AG09309 (cell line): ENCODE results near the gene ZRANB2.

Experiments used
- DNase-seq: peaks from one replicate; pipeline ENCODE4 v3.0.0-alpha.2; 2010; ENCODE audit warnings: low read depth
- H3K4me3 ChIP-seq: 2 replicates; pipeline ENCODE4 v1.5.1; 2011; ENCODE audit warnings: mild to moderate bottlenecking, low read depth, low read length, moderate library complexity; ENCODE audit not compliant: control insufficient read depth
- CTCF ChIP-seq: IDR thresholded peaks from 2 replicates; pipeline ENCODE4 v1.5.1; 2011; ENCODE audit warnings: mild to moderate bottlenecking, low read depth, low read length, inconsistent platforms; ENCODE audit not compliant: insufficient read depth, control insufficient read depth; ENCODE audit errors: missing control alignments

Gene ZRANB2

GRCh38 chr1:71049951-71050598, 30.8 kb downstream of the ZRANB2 start:
- DNase-seq, result no peak
- no peak overlapping the region for H3K4me3 ChIP-seq
- peak; percentile 65 for TF ChIP-seq CTCF

DNA sequence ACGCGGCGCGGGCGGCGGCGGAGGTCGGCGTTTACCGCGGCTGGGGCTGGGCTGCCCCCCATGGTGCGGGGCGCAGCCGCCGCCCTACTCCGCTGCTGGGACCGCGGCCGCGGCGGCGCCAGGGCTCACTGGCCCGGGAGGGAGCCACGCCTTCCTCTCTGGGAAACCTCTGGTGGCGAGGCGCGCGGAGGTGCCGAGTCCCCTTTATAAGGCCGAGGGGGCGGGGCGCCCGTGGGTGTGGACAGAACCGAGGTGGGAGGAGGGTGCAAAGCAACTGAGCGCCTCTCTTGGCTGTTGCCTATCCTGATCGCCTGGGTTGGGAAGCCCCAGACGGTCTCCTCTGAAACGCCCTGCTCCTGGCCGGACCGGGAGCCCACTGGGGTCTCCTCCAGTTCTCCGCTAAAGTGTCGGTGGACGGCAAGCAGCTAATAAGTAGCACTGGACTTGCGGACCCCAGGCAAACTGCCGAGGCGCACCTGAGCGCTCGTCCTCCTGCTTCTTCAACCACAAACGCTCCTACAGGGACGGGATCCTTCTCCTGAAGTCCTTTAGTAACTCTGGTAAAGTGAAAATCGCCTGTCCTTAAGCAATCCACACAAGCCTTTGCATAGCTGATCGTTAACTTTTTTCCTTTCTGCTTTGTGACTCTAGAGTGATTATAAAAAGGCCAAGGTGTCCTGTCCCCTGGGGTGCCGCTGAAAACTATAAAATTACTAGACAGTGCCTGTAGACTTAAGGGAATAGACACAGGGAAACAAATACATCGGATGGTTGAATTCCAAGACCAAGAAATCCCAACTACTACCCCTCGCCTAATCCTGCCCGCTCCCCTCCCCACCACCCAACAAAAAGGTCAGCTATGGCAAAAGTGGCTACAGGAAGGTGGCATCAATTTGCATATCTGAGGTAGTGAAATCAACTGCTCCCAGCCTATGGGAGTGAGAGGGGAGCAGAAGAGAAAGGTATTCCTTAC, 32.9 kb downstream of the ZRANB2 start, which contains the start of gene PTGER3:
PTGER3 (minus strand) TSS at position 182 of the 973 bp plus-strand sequence. CDS start 239 bp downstream, outside the sequence.
- TF ChIP-seq CTCF, result no peak
- DNase-seq, result no peak
- H3K4me3 ChIP-seq, result peak within 1 kb of the TSS; percentile 60

GRCh38 chr1:71046891-71047634, 33.8 kb downstream of the ZRANB2 start:
- H3K4me3 ChIP-seq, result peak overlapping the region; percentile 60
- DNase-seq, result no peak
- no peak for TF ChIP-seq CTCF

- no peak for DNase-seq
- H3K4me3 ChIP-seq, result no peak overlapping the region
- no peak for TF ChIP-seq CTCF
Measured at GRCh38 chr1:71045463-71046028, 35.3 kb downstream of the ZRANB2 start.

DNA sequence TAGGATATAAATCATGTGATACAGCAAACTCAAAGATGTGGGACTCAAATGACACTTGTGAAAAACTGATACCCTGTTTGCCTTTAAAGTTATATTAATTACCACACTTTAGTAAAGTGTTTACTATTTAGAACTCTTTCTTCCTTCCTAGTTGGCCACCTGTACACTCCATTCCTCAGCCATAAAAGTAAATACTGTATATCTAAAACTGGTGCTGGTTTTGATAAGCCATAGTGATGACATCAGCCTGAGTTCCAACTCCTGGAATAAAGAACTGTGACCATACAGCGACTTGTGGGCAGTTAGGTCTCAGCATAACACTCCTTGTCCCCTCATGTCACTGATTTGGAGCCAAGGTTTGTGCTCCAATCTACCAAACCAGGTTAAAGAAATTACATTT, 36.0 kb downstream of the ZRANB2 start:
- no peak for TF ChIP-seq CTCF
- no peak overlapping the region for H3K4me3 ChIP-seq
- no peak for DNase-seq

- no peak for DNase-seq
- no peak overlapping the region for H3K4me3 ChIP-seq
- no peak for TF ChIP-seq CTCF
Measured at GRCh38 chr1:71043065-71043464, 37.8 kb downstream of the ZRANB2 start.
